ENCODE measurements around the gene CHIT1.
"Not testable (repeated sequence)": the region's sequence is repeated elsewhere in the genome, so short reads cannot be mapped to it uniquely, and the experiment has no call there.

The CHIT1 gene

GRCh38 chr1:203229471-203230135 lies at the start of gene CHIT1:
CHIT1 (minus strand) TSS chr1:203229673; CDS start chr1:203229636, 37 bp downstream.
- DNase-seq (ENCODE audit: low spot score) = no peak

- DNase-seq (ENCODE audit: low spot score) = no peak
Measured at GRCh38 chr1:203278885-203279406, 49.5 kb upstream of the CHIT1 start.

GRCh38 chr1:203278082-203278884 lies 48.8 kb upstream of the CHIT1 start:
- peak; percentile 11 for DNase-seq (ENCODE audit: low spot score)

GRCh38 chr1:203276916-203277545 lies 47.6 kb upstream of the CHIT1 start:
- DNase-seq (ENCODE audit: low spot score) = no peak

- DNase-seq (ENCODE audit: low spot score) = no peak
Measured at GRCh38 chr1:203276408-203276807, 46.9 kb upstream of the CHIT1 start.

GRCh38 chr1:203275656-203276272 lies 46.3 kb upstream of the CHIT1 start:
- no peak for DNase-seq (ENCODE audit: low spot score)

GRCh38 chr1:203274603-203275381 lies 45.3 kb upstream of the CHIT1 start:
- no peak for DNase-seq (ENCODE audit: low spot score)

- no peak for DNase-seq (ENCODE audit: low spot score)
Measured at GRCh38 chr1:203273869-203274602, 44.6 kb upstream of the CHIT1 start.

GRCh38 chr1:203273206-203273868 lies 43.9 kb upstream of the CHIT1 start:
- DNase-seq (ENCODE audit: low spot score) = peak; percentile 93

GRCh38 chr1:203272633-203273205 lies 43.2 kb upstream of the CHIT1 start:
- no peak for DNase-seq (ENCODE audit: low spot score)

- DNase-seq (ENCODE audit: low spot score) = no peak
Measured at GRCh38 chr1:203271962-203272632, 42.6 kb upstream of the CHIT1 start.

- peak; percentile 66 for DNase-seq (ENCODE audit: low spot score)
Measured at GRCh38 chr1:203271018-203271743, 41.7 kb upstream of the CHIT1 start.

- no peak for DNase-seq (ENCODE audit: low spot score)
Measured at GRCh38 chr1:203270448-203270847, 41.0 kb upstream of the CHIT1 start.

- no peak for DNase-seq (ENCODE audit: low spot score)
Measured at GRCh38 chr1:203269654-203270020, 40.2 kb upstream of the CHIT1 start.

- DNase-seq (ENCODE audit: low spot score) = peak; percentile 85
Measured at GRCh38 chr1:203268901-203269653, 39.6 kb upstream of the CHIT1 start.

GRCh38 chr1:203267912-203268311 lies 38.4 kb upstream of the CHIT1 start:
- DNase-seq (ENCODE audit: low spot score) = no peak

- peak; percentile 88 for DNase-seq (ENCODE audit: low spot score)
Measured at GRCh38 chr1:203267347-203267846, 37.9 kb upstream of the CHIT1 start.

GRCh38 chr1:203266140-203266539 lies 36.7 kb upstream of the CHIT1 start:
- DNase-seq (ENCODE audit: low spot score) = not testable (repeated sequence)

Measured in kidney tubule cell (primary cell).